ENCODE results near the gene PVR.
"Not testable (repeated sequence)": the region's sequence is repeated elsewhere in the genome, so short reads cannot be mapped to it uniquely, and the experiment has no call there.

Gene PVR

GRCh38 chr19:44683434-44684210, 39.9 kb downstream of the PVR start:
- H3K4me3 ChIP-seq (ENCODE audit: low read length in 2 of 2) = no peak overlapping the region
- peaks cover 16 to 30% of the 10 kb centered on the region in 2 donors for H3K4me1 ChIP-seq (ENCODE audit: control insufficient read depth in 2 of 2, insufficient read depth in 2 of 2, low read length in 2 of 2)
- H3K27ac ChIP-seq (ENCODE audit: low read depth in 2 of 2, low read length in 2 of 2) = no peak overlapping the region
- no peaks in the 10 kb centered on the region for H3K27me3 ChIP-seq (ENCODE audit: control insufficient read depth in 2 of 2, insufficient read depth in 2 of 2, low read length in 2 of 2)
- no peaks in the 10 kb centered on the region for H3K36me3 ChIP-seq (ENCODE audit: control insufficient read depth in 2 of 2, insufficient read depth in 2 of 2, low read length in 2 of 2)
- no peak overlapping the region for H3K9ac ChIP-seq (ENCODE audit: low read depth in 1 of 2, low read length in 2 of 2)
- H3K9me3 ChIP-seq (ENCODE audit: control insufficient read depth in 2 of 2, low read length in 2 of 2) = no peaks in the 10 kb centered on the region

- H3K27me3 ChIP-seq (ENCODE audit: control insufficient read depth in 2 of 2, insufficient read depth in 2 of 2, low read length in 2 of 2); H3K27ac ChIP-seq (ENCODE audit: low read depth in 2 of 2, low read length in 2 of 2); H3K36me3 ChIP-seq (ENCODE audit: control insufficient read depth in 2 of 2, insufficient read depth in 2 of 2, low read length in 2 of 2); H3K9me3 ChIP-seq (ENCODE audit: control insufficient read depth in 2 of 2, low read length in 2 of 2); H3K9ac ChIP-seq (ENCODE audit: low read depth in 1 of 2, low read length in 2 of 2); H3K4me3 ChIP-seq (ENCODE audit: low read length in 2 of 2): not testable (repeated sequence)
- peaks cover 20 to 34% of the 10 kb centered on the region in 2 donors for H3K4me1 ChIP-seq (ENCODE audit: control insufficient read depth in 2 of 2, insufficient read depth in 2 of 2, low read length in 2 of 2)
These were observed 40.7 kb downstream of the PVR start for GRCh38 chr19:44684396-44684795.

GRCh38 chr19:44684892-44685863, 41.5 kb downstream of the PVR start:
- Histone ChIP-seq H3K9ac (ENCODE audit: low read depth in 1 of 2, low read length in 2 of 2) (peak overlapping the region in 1 of 2 donors; percentile 47), H3K27me3 (ENCODE audit: control insufficient read depth in 2 of 2, insufficient read depth in 2 of 2, low read length in 2 of 2) (no peaks in the 10 kb centered on the region), H3K27ac (ENCODE audit: low read depth in 2 of 2, low read length in 2 of 2) (peak overlapping the region; percentile 29 to 43), H3K4me1 (ENCODE audit: control insufficient read depth in 2 of 2, insufficient read depth in 2 of 2, low read length in 2 of 2) (peaks cover 26 to 41% of the 10 kb centered on the region in 2 donors), H3K36me3 (ENCODE audit: control insufficient read depth in 2 of 2, insufficient read depth in 2 of 2, low read length in 2 of 2) (no peaks in the 10 kb centered on the region), H3K9me3 (ENCODE audit: control insufficient read depth in 2 of 2, low read length in 2 of 2) (no peaks in the 10 kb centered on the region), H3K4me3 (ENCODE audit: low read length in 2 of 2) (no peak overlapping the region)

- no peaks in the 10 kb centered on the region for H3K9me3 ChIP-seq (ENCODE audit: control insufficient read depth in 2 of 2, low read length in 2 of 2)
- no peaks in the 10 kb centered on the region for H3K27me3 ChIP-seq (ENCODE audit: control insufficient read depth in 2 of 2, insufficient read depth in 2 of 2, low read length in 2 of 2)
- H3K9ac ChIP-seq (ENCODE audit: low read depth in 1 of 2, low read length in 2 of 2) = no peak overlapping the region
- H3K36me3 ChIP-seq (ENCODE audit: control insufficient read depth in 2 of 2, insufficient read depth in 2 of 2, low read length in 2 of 2) = no peaks in the 10 kb centered on the region
- peaks cover 26 to 36% of the 10 kb centered on the region in 2 donors for H3K4me1 ChIP-seq (ENCODE audit: control insufficient read depth in 2 of 2, insufficient read depth in 2 of 2, low read length in 2 of 2)
- H3K27ac ChIP-seq (ENCODE audit: low read depth in 2 of 2, low read length in 2 of 2) = no peak overlapping the region
- no peak overlapping the region for H3K4me3 ChIP-seq (ENCODE audit: low read length in 2 of 2)
These were observed 42.2 kb downstream of the PVR start for GRCh38 chr19:44685877-44686276.

- Histone ChIP-seq H3K36me3 (ENCODE audit: control insufficient read depth in 2 of 2, insufficient read depth in 2 of 2, low read length in 2 of 2) (no peaks in the 10 kb centered on the region), H3K27ac (ENCODE audit: low read depth in 2 of 2, low read length in 2 of 2) (no peak overlapping the region)
These were observed 43.2 kb downstream of the PVR start for GRCh38 chr19:44686896-44687295.

GRCh38 chr19:44687888-44688287, 44.2 kb downstream of the PVR start:
- Histone ChIP-seq H3K9ac (ENCODE audit: low read depth in 1 of 2, low read length in 2 of 2) (no peak overlapping the region), H3K27ac (ENCODE audit: low read depth in 2 of 2, low read length in 2 of 2) (no peak overlapping the region), H3K27me3 (ENCODE audit: control insufficient read depth in 2 of 2, insufficient read depth in 2 of 2, low read length in 2 of 2) (no peaks in the 10 kb centered on the region), H3K36me3 (ENCODE audit: control insufficient read depth in 2 of 2, insufficient read depth in 2 of 2, low read length in 2 of 2) (no peaks in the 10 kb centered on the region), H3K4me1 (ENCODE audit: control insufficient read depth in 2 of 2, insufficient read depth in 2 of 2, low read length in 2 of 2) (peaks cover 29 to 40% of the 10 kb centered on the region in 2 donors), H3K4me3 (ENCODE audit: low read length in 2 of 2) (no peak overlapping the region), H3K9me3 (ENCODE audit: control insufficient read depth in 2 of 2, low read length in 2 of 2) (no peaks in the 10 kb centered on the region)

More at GRCh38 chr19:44686896-44687295, 43.2 kb downstream of the PVR start:
- Histone ChIP-seq H3K9me3 (ENCODE audit: control insufficient read depth in 2 of 2, low read length in 2 of 2) (no peaks in the 10 kb centered on the region), H3K4me1 (ENCODE audit: control insufficient read depth in 2 of 2, insufficient read depth in 2 of 2, low read length in 2 of 2) (peaks cover 27 to 35% of the 10 kb centered on the region in 2 donors), H3K4me3 (ENCODE audit: low read length in 2 of 2) (no peak overlapping the region), H3K27me3 (ENCODE audit: control insufficient read depth in 2 of 2, insufficient read depth in 2 of 2, low read length in 2 of 2) (no peaks in the 10 kb centered on the region), H3K9ac (ENCODE audit: low read depth in 1 of 2, low read length in 2 of 2) (no peak overlapping the region)

GRCh38 chr19:44689290-44690130, 45.8 kb downstream of the PVR start:
- peaks cover 38 to 47% of the 10 kb centered on the region in 2 donors for H3K4me1 ChIP-seq (ENCODE audit: control insufficient read depth in 2 of 2, insufficient read depth in 2 of 2, low read length in 2 of 2)
- H3K27me3 ChIP-seq (ENCODE audit: control insufficient read depth in 2 of 2, insufficient read depth in 2 of 2, low read length in 2 of 2) = no peaks in the 10 kb centered on the region
- peak overlapping the region in 1 of 2 donors; percentile 56 for H3K9ac ChIP-seq (ENCODE audit: low read depth in 1 of 2, low read length in 2 of 2)
- no peak overlapping the region for H3K4me3 ChIP-seq (ENCODE audit: low read length in 2 of 2)
- H3K27ac ChIP-seq (ENCODE audit: low read depth in 2 of 2, low read length in 2 of 2) = peak overlapping the region; percentile 51 to 62
- H3K9me3 ChIP-seq (ENCODE audit: control insufficient read depth in 2 of 2, low read length in 2 of 2) = no peaks in the 10 kb centered on the region
- no peaks in the 10 kb centered on the region for H3K36me3 ChIP-seq (ENCODE audit: control insufficient read depth in 2 of 2, insufficient read depth in 2 of 2, low read length in 2 of 2)

- Histone ChIP-seq H3K27ac (ENCODE audit: low read depth in 2 of 2, low read length in 2 of 2) (peak overlapping the region in 1 of 2 donors; percentile 51), H3K4me1 (ENCODE audit: control insufficient read depth in 2 of 2, insufficient read depth in 2 of 2, low read length in 2 of 2) (peaks cover 34 to 49% of the 10 kb centered on the region in 2 donors), H3K9me3 (ENCODE audit: control insufficient read depth in 2 of 2, low read length in 2 of 2) (no peaks in the 10 kb centered on the region), H3K27me3 (ENCODE audit: control insufficient read depth in 2 of 2, insufficient read depth in 2 of 2, low read length in 2 of 2) (no peaks in the 10 kb centered on the region), H3K36me3 (ENCODE audit: control insufficient read depth in 2 of 2, insufficient read depth in 2 of 2, low read length in 2 of 2) (no peaks in the 10 kb centered on the region), H3K4me3 (ENCODE audit: low read length in 2 of 2) (no peak overlapping the region), H3K9ac (ENCODE audit: low read depth in 1 of 2, low read length in 2 of 2) (peak overlapping the region in 1 of 2 donors; percentile 56)
These were observed 46.4 kb downstream of the PVR start for GRCh38 chr19:44690131-44690440.

GRCh38 chr19:44692379-44692721, 48.6 kb downstream of the PVR start:
- Histone ChIP-seq H3K27me3 (ENCODE audit: control insufficient read depth in 2 of 2, insufficient read depth in 2 of 2, low read length in 2 of 2) (no peaks in the 10 kb centered on the region), H3K27ac (ENCODE audit: low read depth in 2 of 2, low read length in 2 of 2) (peak overlapping the region; percentile 85 to 90), H3K9me3 (ENCODE audit: control insufficient read depth in 2 of 2, low read length in 2 of 2) (no peaks in the 10 kb centered on the region), H3K9ac (ENCODE audit: low read depth in 1 of 2, low read length in 2 of 2) (peak overlapping the region in 1 of 2 donors; percentile 82), H3K4me3 (ENCODE audit: low read length in 2 of 2) (peak overlapping the region in 1 of 2 donors; percentile 37), H3K4me1 (ENCODE audit: control insufficient read depth in 2 of 2, insufficient read depth in 2 of 2, low read length in 2 of 2) (peaks cover 33 to 61% of the 10 kb centered on the region in 2 donors), H3K36me3 (ENCODE audit: control insufficient read depth in 2 of 2, insufficient read depth in 2 of 2, low read length in 2 of 2) (no peaks in the 10 kb centered on the region)
